BE2C (cell line): ENCODE data around the gene OTUD4.

Experiments used
- DNase-seq: peaks from one replicate; pipeline ENCODE4 v3.0.0-alpha.2; 2020
- H3K27me3 ChIP-seq: fragments of 250-450 bp; sonication (Bioruptor Pico); 2 replicates; pipeline ENCODE4 v1.5.1; 2020; ENCODE audit warnings: mild to moderate bottlenecking
- H3K36me3 ChIP-seq: fragments of 250-450 bp; sonication (Bioruptor Pico); 2 replicates; pipeline ENCODE4 v1.5.1; 2020; ENCODE audit warnings: mild to moderate bottlenecking
- H3K4me1 ChIP-seq: fragments of 250-450 bp; sonication (Bioruptor Pico); 2 replicates; pipeline ENCODE4 v1.5.1; 2020
- H3K4me3 ChIP-seq: 2 replicates; pipeline ENCODE4 v1.5.1; 2011; ENCODE audit warnings: low read depth, low read length
- H3K9me3 ChIP-seq: fragments of 250-450 bp; sonication (Bioruptor Pico); 2 replicates; pipeline ENCODE4 v1.5.1; 2020
- CTCF ChIP-seq: IDR thresholded peaks from 2 replicates; pipeline ENCODE4 v1.5.1; 2012; ENCODE audit warnings: mild to moderate bottlenecking, low read depth, low read length

Gene OTUD4

GRCh38 chr4:145216535-145216934, 36.1 kb upstream of the OTUD4 start:
- DNase-seq = no peak
- peak; percentile 62 for TF ChIP-seq CTCF
- Histone ChIP-seq H3K4me3 (no peak overlapping the region), H3K4me1 (no peaks in the 10 kb centered on the region), H3K27me3 (no peaks in the 10 kb centered on the region), H3K9me3 (no peaks in the 10 kb centered on the region), H3K36me3 (no peaks in the 10 kb centered on the region)

- Histone ChIP-seq H3K4me3 (no peak overlapping the region), H3K36me3 (no peaks in the 10 kb centered on the region), H3K27me3 (no peaks in the 10 kb centered on the region), H3K4me1 (no peaks in the 10 kb centered on the region), H3K9me3 (no peaks in the 10 kb centered on the region)
- TF ChIP-seq CTCF = no peak
- no peak for DNase-seq
Measured at GRCh38 chr4:145213245-145213644, 32.9 kb upstream of the OTUD4 start.

- no peaks in the 10 kb centered on the region for H3K27me3 ChIP-seq
- no peak overlapping the region for H3K4me3 ChIP-seq
- no peak for DNase-seq
- TF ChIP-seq CTCF = no peak
- no peaks in the 10 kb centered on the region for H3K36me3 ChIP-seq
- no peaks in the 10 kb centered on the region for H3K9me3 ChIP-seq
- H3K4me1 ChIP-seq = no peaks in the 10 kb centered on the region
Measured at GRCh38 chr4:145207934-145208333, 27.5 kb upstream of the OTUD4 start.

- no peak for DNase-seq
- TF ChIP-seq CTCF = no peak
- H3K9me3 ChIP-seq = no peaks in the 10 kb centered on the region
- no peaks in the 10 kb centered on the region for H3K36me3 ChIP-seq
- H3K4me1 ChIP-seq = no peaks in the 10 kb centered on the region
- H3K27me3 ChIP-seq = no peaks in the 10 kb centered on the region
- H3K4me3 ChIP-seq = no peak overlapping the region
Measured at GRCh38 chr4:145203410-145203809, 23.0 kb upstream of the OTUD4 start.

- TF ChIP-seq CTCF = no peak
- no peak for DNase-seq
- Histone ChIP-seq H3K36me3 (no peaks in the 10 kb centered on the region), H3K9me3 (no peaks in the 10 kb centered on the region), H3K4me3 (no peak overlapping the region), H3K4me1 (no peaks in the 10 kb centered on the region), H3K27me3 (no peaks in the 10 kb centered on the region)
Measured at GRCh38 chr4:145200366-145200765, 20.0 kb upstream of the OTUD4 start.

GRCh38 chr4:145199051-145199716, 18.8 kb upstream of the OTUD4 start:
- Histone ChIP-seq H3K4me3 (no peak overlapping the region), H3K27me3 (no peaks in the 10 kb centered on the region), H3K9me3 (no peaks in the 10 kb centered on the region), H3K36me3 (no peaks in the 10 kb centered on the region), H3K4me1 (no peaks in the 10 kb centered on the region)
- no peak for TF ChIP-seq CTCF
- no peak for DNase-seq
